SK-N-MC (cell line): ENCODE results near the gene FMNL3.

Source experiments
- EZH2 ChIP-seq: fragments of 200-600 bp; sonication (generic); IDR thresholded peaks from one replicate; pipeline ENCODE4 v1.6.1; 2017; ENCODE audit warnings: antibody characterized with exemption
- FOXP2 ChIP-seq: optimal IDR thresholded peaks from 2 replicates; pipeline ENCODE3; 2011; ENCODE audit warnings: mild to moderate bottlenecking, moderate library complexity; ENCODE audit not compliant: insufficient read depth; ENCODE audit errors: extremely low read length, control extremely low read depth
- POLR2AphosphoS5 ChIP-seq: IDR thresholded peaks from 2 replicates; pipeline ENCODE4 v1.6.1; 2012; ENCODE audit warnings: mild to moderate bottlenecking, low read depth, low read length, borderline replicate concordance

DNA sequence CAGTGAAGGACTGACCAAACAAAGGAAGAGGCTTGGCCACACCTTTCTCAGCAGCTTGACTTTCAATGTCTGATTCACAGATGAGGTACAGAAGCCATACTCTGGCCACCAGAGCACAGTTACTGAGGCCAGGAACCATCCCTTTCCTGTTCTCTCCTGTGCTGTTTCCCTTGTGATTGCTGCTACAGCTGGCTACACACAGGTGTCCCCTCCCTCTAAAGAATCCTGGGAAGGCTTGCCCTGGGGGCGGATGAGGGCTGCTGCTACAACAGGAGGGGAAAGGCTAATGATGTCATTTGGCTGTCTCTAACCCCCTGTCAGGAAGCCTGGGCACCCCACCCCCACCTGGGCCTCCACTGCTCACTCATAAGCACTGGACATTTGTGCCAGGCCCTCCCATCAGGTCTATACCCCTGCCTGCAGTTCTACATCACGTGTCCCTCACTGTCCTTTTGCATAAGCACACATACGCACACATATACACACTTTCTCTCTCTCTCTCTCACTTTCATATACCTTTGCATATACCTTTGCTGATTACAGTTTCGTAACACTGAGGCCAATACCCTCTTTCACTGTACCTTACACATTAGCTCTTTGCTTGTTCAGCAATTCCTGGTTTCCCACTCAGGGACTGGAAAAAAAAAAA, 42.5 kb downstream of the FMNL3 start:
- TF ChIP-seq POLR2AphosphoS5 (no peak), EZH2 (no peak), FOXP2 (no peak)
